T-helper 1 cell (primary cell): Measurements from ENCODE around the gene NANOS3.

Experiments
- DNase-seq, 5 donors: peaks; one replicate each; pipeline ENCODE4 v3.0.0-alpha.2; 2012 to 2020

Gene NANOS3

DNA sequence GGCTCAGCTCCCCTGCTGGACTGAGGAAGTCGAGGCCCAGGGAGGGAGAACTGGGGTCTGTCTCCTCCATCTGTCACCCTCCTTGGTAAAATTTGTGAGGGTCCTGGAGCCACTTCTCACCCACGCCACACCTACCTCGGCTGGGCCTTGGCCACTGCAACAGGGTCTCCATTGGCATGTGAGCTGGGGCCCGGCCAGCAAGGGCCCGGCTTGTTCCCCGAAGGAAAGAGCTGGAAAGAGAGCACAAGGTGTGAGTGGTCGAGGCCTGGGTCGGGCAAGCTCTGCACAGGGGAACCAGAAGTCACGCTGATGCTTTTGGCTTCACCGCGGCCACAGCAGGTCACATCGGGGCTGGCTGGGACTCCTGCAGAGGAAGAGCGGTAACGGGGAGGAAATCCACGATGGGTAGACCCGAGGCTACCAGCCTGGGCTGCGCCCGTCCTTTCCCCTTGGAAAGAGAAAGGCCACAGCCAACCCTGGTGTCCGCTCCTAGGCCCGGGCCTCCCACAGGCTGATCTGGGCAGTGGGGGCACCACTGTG, 9.0 kb downstream of the NANOS3 start:
- no peak for DNase-seq

- DNase-seq, result no peak
These were observed 10.1 kb downstream of the NANOS3 start for GRCh38 chr19:13887018-13887436.

DNA sequence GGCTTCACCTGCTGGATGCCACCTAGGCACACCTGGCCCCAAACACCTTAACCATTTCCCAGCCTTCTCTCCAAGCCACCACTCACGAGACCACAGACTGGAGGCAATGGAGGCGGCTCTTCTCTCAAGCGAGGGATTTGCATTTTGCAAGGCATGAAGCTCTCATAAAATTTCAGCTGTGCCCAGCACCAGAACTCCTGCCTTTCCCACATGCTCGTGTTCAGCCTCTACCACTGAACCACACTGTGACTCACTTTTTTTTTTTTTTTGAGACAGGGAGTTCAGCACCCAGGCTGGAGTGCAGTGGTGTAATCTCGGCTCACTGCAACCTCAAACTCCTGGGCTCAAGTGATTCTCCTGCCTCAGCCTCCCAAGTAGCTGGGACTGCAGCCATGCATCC, 10.6 kb downstream of the NANOS3 start:
- DNase-seq, result no peak

GRCh38 chr19:13888281-13888680, 11.3 kb downstream of the NANOS3 start:
- DNase-seq, result no peak

GRCh38 chr19:13890136-13890535, 13.2 kb downstream of the NANOS3 start:
- no peak for DNase-seq

DNA sequence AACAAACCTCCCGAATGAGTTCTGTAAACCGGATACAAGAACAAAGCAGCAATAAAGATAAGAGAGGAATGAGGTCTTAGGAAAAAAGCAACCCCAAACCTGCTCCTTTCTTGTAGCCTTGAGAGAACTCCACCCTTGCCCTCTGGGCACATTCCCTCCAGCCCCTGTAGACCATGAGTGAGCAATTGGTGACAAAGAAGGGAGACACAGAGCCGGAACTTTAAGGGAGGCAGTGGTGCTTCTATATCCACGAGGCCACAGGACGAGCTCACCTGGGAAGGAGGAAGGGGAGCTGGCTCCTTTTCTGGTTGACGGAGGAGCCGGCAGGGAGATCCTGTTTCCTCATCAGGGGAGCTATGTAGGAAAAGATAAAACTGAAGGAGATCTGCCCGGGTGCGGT, 15.9 kb downstream of the NANOS3 start:
- no peak for DNase-seq

DNA sequence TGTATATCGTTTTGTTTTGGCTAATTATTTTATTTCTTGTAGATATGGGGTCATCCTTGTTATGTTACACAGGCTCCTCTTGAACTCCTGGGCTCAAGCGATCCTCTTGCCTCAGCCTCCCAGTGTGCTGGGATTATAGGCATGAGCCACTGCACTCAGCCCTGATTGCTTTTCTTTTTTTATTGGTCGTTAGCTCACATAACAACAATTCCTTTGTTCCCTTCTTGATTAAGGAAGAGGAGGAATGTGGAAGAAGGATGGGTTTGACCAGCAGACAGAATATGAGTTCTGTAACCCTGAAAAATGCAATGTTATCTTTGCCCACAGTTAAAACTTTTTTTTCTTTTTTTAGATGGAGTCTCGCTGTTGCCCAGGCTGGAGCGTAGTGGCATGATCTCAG, 17.6 kb downstream of the NANOS3 start:
- no peak for DNase-seq

- no peak for DNase-seq
These were observed 19.3 kb downstream of the NANOS3 start for GRCh38 chr19:13896227-13896626.

GRCh38 chr19:13899393-13899792, 22.5 kb downstream of the NANOS3 start:
- DNase-seq, result no peak

GRCh38 chr19:13899912-13900584, 23.1 kb downstream of the NANOS3 start:
- no peak for DNase-seq

GRCh38 chr19:13902993-13903555, 26.1 kb downstream of the NANOS3 start:
- peak in 2 of 5 donors; percentile 15 to 42 for DNase-seq

DNA sequence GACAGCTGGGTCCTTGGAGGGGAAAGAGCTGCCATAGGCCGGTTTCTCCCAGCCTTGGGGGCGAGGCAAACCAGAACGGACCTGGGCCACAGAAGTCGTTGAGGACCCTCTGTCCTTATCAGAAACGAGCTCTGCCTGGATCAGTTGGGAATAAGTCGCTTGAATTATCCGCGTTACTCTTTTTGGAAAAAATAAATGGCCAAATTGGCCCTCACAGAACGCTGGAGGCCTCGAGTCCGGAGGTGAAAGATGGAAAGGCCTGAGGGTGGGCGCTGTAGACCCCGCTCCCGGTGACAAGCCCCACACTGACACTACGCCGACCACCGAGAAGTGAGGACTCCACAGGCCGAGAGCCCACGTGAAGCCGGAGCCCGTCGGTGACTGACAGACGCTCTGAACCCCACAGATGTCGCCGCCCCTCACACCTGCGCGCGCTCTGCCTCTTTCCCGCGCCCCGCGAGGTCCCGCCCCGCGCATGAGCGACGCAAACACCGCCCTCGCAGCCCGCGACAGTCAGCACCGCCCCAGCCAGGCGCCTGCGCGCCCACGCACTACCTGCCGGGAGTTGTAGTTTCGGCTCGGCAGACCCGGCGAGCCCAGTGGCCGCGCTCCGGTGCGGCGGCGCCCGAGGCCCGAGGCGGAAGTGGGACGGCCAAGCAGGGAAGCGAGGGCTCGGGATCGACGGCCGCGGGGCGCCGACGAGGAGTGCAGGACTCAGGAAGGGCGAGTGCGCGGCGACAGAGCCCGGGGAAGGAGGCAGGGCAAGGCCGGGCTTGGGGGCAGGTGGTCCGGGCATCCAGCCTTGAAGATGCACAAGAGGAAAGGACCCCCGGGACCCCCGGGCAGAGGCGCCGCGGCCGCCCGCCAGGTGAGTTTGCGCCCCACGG, 28.9 kb downstream of the NANOS3 start, which contains the start of the genes BRME1 and CC2D1A:
Gene BRME1, minus strand, starts transcription at position 484 of the 887 bp plus-strand sequence. CDS start 1,225 bp downstream, outside the sequence.
Gene CC2D1A, plus strand, starts transcription at position 568 of the 887 bp plus-strand sequence. Its CDS starts 241 bp downstream, at position 809.
- peak; percentile 87 to 94 (median 92) for DNase-seq

- DNase-seq, result peak in 2 of 5 donors; percentile 18 to 25
These were observed 29.6 kb downstream of the NANOS3 start for GRCh38 chr19:13906521-13906904.

DNA sequence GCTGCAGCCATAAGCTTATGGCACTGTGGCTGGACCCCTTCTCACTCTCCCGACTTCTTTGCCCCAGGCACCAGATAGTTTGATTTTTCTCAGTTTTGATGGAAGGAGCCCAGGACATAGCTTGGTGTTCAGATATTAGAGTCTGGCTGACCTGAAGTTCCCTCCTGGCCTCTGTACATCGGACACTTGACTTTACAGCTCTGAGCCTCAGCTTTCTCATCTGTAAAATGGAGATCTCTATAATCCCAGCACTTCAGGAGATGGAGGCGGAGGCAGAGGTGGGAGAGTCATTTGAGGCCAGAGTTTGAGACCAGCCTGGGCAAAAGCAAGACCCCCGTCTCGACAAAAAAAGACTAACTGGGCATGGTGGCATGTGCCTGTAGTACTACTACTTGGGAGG, 30.0 kb downstream of the NANOS3 start:
- no peak for DNase-seq

DNA sequence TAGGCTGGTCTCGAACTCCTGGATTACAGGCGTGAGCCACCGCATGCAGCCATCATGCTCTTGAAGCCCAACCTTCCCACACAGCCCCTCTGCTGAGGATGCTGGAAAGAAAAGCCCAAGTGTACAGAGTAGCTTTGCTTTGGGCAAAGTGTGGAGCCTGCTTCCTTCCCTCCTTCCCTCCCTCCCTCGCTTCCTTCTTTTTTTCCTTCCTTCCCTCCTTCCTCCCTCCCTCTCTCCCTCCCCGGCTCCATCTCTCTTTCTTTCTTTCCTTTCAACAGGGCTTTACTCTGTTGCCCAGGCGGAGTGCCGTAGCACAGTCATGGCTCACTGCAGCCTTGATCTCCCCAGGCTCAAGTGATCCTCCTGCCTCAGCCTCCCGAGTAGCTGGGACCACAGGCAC, 31.7 kb downstream of the NANOS3 start:
- no peak for DNase-seq

GRCh38 chr19:13909430-13909829, 32.5 kb downstream of the NANOS3 start:
- DNase-seq, result no peak

DNA sequence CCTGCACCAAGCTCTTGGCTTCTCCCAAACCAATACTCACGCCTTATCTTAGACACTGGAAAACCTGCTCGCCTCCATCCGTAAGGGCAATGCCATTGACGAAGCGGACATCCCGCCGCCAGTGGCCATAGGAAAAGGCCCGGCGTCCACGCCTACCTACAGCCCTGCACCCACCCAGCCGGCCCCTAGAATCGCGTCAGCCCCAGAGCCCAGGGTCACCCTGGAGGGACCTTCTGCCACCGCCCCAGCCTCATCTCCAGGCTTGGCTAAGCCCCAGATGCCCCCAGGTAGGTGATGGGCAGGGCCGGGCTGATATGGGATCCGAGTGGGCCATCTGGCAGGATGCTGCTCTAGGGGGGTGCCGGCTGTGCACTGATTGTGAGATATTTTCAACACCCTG, 36.4 kb downstream of the NANOS3 start:
- no peak for DNase-seq

DNA sequence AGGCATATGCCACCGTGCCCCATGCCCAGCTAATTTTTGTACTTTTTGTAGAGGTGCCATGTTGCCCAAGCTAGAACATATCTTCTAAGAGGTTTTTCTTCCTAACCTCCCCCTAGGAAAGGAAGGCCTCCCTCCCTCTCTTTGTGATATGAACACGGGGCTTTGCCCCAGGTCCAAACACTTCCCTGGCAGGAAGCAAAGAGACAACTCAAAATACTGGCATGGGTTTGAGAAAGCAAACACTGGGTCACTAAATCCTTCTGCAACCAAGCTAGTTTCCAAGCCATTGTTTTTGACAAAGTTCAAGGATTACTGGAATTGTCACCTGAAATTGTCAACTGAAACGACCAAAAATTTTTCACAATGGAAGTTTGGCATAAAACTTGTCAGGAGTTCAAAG, 37.8 kb downstream of the NANOS3 start:
- no peak for DNase-seq

- DNase-seq, result no peak
These were observed 41.0 kb downstream of the NANOS3 start for GRCh38 chr19:13917888-13918406.

DNA sequence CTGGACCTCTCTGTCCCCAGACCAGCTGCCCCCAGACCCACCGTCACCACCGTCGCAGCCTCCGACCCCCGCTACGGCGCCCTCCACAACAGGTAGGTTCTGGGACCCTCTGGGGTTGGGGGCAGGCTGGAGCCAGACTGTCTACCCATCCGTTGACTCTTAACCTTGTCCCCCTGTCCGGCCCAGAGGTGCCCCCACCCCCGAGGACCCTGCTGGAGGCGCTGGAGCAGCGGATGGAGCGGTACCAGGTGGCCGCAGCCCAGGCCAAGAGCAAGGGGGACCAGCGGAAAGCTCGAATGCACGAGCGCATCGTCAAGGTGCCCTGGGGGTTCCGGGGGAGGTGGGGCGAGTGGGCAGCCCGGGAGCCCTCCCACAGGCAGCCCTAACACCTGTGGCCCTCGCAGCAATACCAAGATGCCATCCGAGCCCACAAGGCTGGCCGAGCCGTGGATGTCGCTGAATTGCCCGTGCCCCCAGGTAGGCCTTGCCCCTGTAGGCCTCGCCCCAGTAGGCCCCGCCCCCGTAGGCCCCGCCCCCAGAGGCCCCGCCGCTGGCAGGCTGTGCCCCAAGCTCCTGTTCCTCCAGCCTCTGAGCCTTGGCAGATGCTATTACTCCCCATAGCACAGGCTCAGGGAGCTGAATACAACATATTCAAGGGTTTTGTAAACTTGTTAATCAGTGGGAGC, 41.9 kb downstream of the NANOS3 start:
- DNase-seq, result no peak

- no peak for DNase-seq
These were observed 43.6 kb downstream of the NANOS3 start for GRCh38 chr19:13920524-13920923.
